Left forelimb (tissue), 1 donor: Measurements from ENCODE around the gene VCL.
"Not testable (repeated sequence)": the region's sequence is repeated elsewhere in the genome, so short reads cannot be mapped to it uniquely, and the experiment has no call there.

Experiments used
- DNase-seq: peaks from one replicate; pipeline ENCODE4 v3.0.0-alpha.2; 2018; ENCODE audit warnings: low spot score

VCL gene

DNA sequence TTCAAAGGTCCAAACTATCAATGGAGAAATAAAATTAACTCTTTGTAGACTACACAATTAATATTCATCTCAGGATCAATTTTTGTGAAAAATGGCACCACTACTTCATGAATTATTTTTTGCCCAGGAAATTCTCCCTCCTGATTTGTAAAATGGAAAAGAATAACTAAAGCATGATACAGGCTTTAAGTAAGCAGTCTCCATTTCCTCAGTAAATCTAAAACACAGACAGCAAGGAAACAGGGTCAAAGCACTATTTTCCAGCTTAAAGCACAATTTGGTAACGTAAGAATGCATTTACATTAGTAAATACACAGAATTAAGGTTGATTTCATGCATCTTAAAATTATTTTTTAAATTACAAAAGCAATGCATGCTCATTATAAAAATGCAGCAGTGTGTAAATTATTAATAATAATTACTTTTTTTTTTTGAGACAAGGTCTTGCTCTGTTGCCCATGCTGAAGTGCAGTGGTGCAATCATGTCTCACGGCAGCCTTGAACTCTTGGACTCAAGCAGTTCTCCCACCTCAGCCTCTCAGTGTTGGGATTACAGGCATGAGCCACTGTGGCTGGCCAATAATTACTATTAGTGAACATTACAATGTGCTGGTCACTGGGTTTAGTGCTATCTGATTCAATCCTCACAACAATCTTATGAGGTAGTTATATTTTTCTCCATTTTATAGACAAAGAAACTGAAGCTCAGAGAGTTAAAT lies 26.1 kb upstream of the VCL start:
- DNase-seq = no peak

DNA sequence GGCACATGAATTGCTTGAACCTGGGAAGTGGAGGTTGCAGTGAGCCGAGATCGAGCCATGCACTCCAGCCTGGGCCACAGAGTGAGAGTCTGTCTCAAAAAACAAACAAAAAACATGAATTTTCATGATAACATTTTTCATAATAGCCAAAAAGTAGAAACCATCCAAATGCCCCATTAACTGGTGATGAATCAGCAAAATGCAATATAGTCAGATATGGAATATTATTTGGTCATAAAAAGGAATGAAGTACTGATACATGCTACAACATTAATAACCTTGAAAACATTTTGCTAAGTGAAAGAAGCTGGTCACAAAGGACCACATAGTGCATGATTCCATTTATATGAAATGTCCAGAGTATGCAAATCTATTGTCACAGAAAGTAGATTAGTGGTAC lies 24.5 kb upstream of the VCL start:
- DNase-seq = no peak

DNA sequence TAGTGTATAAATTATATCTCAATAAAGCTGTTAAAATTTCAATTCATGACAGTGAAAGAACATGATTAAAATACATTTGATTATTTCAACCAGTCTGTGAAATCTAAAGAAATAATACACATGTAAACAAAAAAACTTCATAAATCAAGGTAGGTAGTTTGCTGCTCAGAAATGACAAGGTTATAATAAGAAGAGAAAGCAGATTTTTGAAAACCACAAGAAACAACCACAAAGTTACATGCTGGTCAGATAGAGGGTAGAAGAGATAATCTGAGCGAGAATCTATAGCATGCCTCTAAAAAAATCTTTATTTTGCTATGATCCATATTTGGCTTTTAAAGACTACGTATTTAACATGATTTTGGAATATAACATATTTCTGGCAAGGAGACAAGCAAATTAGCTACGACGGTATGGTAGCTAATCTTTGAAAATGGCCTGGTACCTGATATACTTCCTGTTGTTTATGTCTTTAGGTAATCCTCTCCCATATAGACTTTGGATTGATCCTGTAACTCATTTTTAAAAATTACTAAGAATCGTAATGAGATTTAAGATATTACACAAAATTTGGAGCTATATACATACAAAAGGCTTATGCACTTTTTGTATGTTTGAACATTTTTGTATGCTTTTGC lies 23.5 kb upstream of the VCL start:
- no peak for DNase-seq

DNA sequence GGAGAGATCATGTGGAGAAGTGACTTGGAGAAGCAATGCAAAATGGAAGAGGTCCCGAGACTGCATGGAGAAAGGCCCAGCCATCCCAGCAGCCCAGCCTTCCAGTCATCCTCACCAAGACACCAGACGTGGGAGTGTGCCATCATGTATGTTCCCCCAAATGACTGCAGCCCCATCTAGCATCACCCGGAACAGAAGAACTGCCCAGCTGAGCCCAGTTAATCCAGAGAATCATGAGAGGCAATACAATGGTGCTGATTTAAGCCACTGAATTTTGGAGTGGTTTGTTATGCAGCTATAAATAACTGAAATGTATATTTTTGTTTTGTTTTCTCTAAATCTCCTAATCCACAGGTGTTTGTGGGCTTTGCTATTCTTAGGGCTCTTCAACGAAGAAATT lies 22.5 kb upstream of the VCL start:
- DNase-seq = no peak

DNA sequence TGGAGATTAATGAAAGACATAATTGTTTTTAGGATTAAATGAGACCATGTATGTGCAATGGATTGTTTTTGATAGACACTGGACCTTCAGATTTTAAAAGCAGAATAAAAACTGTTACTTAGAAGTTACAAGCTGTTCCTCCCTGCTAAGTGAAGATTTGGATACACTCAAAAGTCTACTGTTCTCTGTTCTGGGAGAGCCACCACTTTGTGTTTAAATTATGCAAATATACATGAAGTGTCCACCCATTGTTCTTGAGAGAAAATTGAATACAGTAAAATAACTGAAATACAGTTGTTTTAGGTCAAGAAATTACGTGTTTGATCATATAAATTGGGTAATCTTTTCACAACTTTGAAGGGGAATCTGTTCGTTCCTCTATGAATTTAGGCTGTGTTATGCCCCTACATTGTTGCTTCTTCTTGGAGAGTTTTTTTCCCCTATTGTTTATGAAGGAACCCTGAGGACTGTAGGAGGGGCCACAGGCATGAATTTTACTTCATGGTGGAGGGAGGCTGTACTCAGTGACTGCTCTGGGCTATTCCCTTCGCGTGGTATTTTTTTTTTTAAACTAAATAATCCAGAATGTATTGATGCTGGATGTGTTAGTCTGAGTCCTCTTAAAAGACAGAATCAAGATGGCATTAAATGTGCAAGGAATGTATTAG lies 18.6 kb upstream of the VCL start:
- DNase-seq = no peak

DNA sequence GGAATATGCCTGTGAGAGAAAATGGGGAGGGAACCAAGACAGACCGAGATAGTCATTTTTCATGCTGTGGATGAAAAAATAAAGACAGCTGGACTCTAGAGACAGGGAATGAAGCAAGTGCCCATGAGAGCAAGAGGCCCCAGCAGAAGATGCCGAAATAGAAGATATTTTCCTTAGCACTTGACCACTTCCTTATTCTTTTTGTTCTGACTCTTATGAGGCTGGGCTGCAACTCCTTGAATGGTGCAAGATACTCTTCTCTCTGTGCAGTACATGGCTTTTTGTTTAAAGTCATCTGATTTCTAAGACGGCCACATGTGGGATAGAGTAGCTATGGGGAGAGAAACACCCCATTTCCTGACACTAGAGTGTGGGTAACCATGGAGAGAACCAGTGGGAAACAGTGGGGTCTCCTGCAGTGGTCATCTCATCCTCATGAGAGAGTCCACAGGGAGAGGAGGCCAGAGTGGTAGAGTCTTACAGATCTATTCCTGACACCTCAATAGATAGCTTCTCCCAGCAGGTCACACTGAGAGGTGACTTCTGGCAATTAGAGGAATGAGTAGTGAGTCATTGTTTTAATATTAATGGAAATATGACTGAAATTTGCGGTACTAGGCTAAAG lies 18.0 kb upstream of the VCL start:
- DNase-seq = no peak

DNA sequence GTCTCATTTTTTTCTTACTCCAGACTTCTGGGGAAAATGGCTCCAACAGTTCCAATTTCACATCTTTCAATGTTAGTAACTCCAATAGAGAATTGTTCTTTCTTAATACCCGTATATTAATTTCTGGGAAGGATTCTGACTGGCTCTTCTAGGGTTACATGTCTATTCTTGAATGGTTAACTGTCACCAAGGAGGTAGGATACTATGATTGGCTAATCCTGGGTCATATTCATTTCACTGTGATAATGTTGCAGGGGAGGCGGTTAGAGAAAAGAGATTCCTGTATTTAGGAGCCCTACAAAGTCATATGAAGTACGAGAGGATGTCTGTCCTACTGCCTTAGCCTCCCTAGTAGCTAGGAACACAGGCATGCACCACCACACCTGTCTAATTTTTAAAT lies 16.1 kb upstream of the VCL start:
- DNase-seq = no peak

DNA sequence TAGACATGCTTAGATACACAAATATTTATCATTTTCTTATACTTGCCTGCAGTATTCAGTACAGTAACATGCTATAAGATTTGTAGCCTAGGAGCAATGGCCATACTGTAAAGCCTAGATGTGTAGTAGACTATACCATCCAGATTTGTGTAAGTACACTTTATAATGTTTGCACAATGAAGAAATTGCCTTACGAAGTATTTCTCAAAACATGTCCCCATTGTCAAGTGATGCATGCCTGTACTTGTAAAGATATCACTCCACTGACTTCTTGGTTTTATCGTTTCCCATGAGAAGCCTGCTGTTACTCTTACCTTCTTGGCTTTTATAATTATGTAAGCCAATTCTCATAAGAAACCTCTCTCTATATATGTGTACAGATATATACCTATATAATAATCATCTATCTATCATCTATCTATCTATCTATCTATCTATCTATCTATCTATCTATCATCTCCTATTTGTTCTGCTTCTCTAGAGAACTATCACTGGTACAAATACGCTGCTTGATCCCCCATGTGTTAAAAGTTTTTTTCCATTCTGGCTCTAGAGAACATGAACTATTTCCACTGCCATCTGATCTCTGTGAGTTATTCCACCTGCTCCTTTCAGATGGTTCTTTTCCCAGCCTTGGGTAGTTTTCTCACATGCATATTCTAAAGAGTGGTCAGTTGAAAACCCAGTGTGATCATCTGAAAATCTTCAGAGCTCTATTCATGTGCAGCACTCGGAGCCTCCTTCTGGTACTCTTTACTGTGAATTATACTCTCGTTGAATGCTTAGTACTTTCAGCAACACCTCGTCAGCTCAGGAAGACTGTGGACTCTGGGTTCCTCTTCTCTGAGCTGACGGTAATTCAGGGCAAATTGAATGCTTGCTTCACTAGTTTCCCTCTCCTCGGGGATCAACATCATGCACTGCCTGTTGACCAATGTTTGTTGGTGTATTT lies 14.5 kb upstream of the VCL start:
- no peak for DNase-seq

DNA sequence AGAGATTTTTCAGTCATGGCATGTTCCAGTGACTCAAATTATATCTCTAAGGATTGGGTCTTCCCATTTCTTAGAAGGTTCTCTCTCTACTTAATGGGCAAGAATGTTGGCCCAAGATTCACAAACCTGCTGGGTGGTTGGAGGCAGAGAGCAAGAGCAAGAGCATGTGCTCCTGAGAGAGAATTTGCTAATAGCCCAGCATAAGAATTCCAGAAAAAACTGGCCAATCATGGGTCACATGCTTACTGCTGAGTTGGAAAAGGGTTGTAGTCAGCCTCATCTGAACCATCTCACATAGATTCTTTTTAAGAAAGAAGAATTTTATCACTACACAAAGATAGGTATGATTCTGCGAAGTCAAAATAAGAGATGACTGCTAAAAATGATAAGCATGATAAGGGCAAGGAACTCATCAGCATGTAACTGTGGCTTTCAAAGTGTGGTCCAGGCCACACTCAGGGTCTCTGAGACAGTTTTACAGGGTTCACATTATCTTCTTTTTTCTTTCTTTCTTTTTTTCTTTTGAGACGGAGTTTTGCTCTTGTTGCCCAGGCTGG lies 8.2 kb upstream of the VCL start:
- no peak for DNase-seq

DNA sequence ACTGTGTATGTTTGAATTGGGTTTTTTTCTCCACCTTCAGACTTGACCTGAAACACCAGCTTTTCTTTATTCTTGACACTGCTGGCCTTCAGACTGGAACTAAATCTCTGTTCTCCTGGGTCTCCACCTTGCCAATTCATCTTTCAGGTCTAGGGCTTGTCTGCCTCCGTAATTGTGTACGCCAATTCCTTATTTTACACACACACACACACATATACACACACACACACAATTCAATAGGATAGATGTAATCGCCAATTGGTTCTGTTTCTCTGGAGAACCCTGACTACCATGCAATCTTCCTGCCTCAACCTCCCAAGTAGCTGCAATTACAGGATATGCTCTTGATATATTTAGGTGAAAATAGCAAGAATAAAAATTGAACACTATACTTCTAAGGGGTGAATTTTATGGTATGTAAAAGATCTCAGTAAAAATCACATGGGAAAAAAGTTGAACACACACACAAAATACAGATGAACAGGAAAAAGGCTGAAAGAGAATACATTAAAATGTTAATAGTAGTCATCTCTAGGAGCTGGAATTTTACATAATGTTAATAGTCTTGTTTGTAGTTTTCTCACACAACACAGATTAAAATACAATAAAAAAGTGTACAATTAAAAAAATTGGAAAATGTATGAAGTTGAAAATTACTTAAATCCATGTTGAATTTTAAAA lies 6.6 kb upstream of the VCL start:
- DNase-seq = no peak

DNA sequence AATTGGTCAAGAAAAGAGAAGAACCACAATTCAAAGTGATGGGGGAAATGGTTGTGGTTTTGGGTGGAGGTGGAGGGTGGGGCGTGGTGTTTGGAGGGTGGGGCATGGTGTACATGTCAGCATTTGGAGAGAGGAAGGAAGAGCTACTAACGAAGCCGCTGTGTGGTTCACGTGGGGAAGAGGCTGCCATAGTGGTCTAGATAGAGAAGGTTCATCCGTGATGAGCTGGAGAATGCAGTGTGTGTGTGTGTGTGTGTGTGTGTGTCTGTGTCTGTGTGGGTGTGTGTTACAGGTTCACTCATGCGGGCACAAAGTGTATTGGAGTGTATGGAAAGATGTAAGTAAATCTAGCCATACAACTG lies 6.1 kb upstream of the VCL start:
- no peak for DNase-seq

DNA sequence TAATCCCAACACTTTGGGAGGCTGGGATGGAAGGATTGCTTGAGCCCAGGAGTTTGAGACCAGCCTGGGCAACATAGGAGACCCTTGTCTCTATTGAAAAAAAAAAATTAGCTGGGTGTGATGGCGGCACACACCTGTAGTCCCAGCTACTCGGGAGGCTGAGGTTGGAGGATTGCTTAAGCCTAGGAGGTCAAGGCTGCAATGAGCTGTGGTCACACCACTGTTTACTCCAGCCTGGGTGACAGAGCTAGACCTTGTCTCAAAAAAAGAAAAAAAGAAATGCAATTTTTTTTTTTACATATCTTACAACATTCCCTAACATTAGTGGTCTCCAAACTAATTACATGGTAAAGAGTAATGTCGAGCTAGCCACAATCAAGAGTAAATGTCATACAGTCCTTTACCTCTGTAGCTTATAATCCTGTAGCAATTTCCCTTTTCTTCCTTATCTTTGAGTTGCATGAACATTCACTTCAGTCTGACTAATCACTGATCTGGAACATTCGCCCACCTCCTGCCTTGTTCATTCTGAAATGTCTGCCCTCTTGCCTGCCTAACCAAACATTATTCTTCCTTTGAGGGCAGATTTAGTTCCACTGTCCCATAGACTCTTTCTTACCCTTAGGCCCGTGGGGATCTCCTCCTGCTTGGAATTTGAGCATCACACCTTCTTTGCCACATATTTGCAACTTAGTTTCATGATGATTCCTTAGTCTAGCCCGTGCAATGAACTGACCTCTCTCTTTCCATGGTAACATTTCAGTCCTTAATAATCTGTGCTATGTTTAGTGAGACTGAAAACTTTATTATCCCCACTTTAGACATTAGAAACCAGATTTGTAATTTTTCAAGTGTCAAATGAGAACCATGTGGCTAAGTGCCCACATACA lies 4.8 kb upstream of the VCL start:
- no peak for DNase-seq

DNA sequence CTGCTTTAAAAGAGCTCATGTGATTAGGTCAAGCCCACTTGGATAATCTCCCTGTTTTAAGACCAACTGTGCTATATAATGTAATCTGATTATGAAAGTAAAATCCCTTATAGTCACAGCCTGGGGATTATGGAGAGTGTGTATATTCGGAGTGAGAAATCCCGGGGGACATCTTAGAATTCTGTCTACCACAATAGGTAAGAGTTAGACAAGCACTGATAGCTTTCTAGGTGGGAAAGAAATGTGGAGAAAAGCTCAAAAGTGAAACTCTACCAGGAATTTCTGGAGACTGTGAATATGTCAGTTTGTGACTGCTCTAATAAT lies 2.9 kb upstream of the VCL start:
- DNase-seq = no peak

DNA sequence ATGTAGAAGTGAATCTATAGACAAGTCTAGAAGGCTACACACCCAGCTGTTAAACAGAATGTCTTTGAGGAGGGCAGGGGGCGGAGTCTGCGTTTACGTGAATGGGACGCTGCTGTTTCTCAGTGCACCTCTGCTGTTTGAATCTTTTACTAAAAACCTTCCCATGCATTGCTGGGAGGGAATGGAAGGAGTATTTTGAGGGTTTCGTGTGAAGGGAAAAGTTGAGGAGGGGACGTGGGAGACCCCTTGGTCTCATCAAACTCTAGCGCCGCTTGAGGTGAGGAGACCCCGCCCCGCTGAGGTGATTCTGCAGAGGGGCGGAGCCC lies 492 bp upstream of the VCL start:
- no peak for DNase-seq

DNA sequence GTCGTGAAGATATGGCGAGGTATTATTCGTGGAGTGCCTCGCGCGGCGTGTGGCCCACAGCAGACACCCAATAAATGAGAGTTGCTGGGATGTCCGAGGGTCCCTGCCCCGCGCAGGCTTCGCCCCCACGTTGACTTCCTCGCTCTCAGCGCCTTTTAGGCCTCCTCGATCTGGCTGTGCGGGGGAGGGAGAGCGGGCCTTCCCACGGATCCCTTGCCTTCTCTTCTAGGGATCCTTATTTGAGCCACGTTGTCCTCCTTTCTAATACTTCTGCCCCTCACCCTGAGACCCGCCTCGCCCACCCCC lies 660 bp downstream of the VCL start:
- peak; percentile 70 for DNase-seq

DNA sequence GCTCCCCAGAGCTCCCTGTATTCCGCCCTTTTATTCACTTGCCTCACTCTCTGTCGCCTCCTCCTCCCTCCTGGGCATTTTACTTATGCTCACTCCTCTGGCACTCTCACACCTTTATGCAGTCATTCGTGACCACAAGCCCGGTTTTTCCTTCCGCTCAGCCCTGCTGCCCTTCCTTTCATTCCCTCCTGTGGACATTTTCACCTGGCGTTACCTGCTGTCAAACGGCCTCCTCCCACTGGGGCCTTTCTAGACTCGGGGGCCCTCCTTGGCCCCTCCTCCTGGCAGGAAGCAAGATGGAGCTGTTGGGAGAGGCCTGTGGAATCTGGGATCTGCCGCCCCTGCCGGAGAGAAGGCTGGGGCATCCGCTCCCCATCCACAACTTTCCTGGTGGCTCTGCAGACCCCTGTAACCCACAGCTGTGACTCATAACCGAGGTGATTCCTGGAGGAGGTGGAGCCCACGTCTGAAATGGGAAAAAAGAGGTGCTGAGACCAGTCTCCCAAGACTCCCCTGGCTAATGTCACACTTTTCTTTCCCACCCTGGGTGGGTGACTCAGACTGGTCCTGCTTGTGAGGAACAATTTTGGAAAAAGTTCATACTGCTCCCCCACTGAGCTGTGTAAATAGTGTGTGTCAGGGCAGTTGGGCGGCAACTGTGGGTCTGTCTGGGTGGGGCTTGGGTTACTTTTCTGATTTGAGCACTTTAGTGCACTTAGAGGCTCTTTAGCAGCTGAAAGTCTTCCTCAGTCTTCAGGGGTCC lies 1.2 kb downstream of the VCL start:
- peak; percentile 82 for DNase-seq

DNA sequence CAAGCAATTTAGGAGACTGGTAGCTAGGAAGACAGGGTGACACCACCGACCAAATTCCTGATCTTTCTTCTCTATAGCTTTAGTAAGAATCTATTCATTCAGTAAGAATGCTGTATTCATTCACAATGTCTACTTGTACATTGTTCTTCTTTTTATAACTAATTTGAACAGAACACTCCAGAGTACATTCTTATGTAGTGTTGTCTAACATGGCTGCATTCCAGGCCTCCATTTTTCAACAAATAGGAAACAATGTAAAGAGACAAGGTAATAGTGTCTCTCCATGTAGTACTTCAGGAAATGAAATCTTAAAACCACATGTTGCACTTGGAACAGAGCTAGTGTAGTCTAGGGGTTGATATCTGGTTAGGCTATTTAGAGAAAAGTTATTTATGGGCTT lies 1.8 kb downstream of the VCL start:
- no peak for DNase-seq

DNA sequence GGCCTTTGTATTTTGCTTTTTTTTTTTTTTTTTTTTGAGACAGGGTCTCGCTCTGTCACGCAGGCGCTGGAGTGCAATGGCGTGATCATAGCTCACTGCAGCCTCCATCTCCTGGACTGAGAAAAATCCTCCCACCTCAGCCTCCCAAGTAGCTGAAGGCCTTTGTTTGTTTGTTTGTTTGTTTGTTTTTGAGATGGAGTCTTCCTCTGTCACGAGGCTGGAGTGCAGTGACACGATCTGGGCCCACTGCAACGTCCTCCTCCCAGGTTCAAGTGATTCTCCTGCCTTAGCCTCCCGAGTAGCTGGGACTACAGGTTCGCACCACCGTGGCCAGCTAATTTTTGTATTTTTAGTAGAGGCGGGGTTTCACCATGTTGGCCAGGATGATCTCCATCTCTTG lies 2.3 kb downstream of the VCL start:
- not testable (repeated sequence) for DNase-seq

DNA sequence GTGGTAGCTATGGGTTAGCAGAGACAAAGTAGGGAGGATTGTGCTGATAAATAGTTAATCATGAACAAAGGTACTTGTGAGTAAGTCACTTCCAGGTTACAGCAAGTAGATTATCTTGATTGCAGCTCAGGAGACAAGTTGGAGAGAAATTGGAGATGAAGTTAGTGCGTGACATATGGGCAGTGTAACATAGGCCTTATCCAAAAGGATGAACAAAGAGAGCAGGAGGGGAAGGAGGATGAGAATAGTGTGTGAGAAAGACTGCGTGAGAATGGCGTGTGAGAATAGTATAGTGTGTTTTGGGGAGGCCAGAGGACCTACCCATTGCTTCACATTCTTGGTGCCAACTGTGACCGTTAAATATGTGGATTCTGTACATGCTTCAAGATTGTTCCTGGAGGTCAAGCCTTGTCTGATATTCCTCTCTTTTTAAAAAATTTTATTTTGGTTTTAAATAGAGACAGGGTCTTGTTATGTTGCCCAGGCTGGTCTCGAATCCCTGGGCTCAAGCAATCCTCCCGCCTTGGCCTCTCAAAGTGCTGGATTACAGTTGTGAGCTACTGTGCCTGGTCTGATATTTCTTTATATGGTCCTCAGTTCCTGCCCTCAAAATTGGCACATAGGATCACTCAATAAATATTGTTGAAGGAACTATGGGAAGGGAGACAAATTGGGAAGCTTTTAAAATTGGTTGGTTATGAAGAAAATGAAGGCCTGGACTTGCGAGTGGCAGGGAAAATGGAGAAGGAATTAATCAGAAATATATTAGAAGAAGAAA lies 3.2 kb downstream of the VCL start:
- no peak for DNase-seq
